Hindlimb muscle (tissue), 1 donor: Measurements from ENCODE around the gene FAM53B. TPM values are rescaled to one million over a fixed set of nuclear protein-coding genes. Genes with fewer than 3 reads are reported as not detected.

Experiments
- DNase-seq: peaks from one replicate; pipeline ENCODE4 v3.0.0-alpha.2; 2013
- polyA plus RNA-seq: library from polyadenylated mRNA; unstranded; fragments of 120-200 nt; gene quantifications from one replicate; pipeline ENCODE4 v1.2.1, GENCODE V29; 2013; ENCODE audit not compliant: insufficient read length

The FAM53B gene
- polyA plus RNA-seq, 1 donor = 27.8 TPM

- DNase-seq = no peak
Measured at GRCh38 chr10:124727361-124727960, 16.7 kb downstream of the FAM53B start.

GRCh38 chr10:124725791-124726190 is 18.4 kb downstream of the FAM53B start:
- DNase-seq = no peak

- no peak for DNase-seq
Measured at GRCh38 chr10:124725171-124725631, 19.0 kb downstream of the FAM53B start.

- DNase-seq = no peak
Measured at GRCh38 chr10:124724279-124725027, 19.7 kb downstream of the FAM53B start.

- no peak for DNase-seq
Measured at GRCh38 chr10:124723826-124724225, 20.4 kb downstream of the FAM53B start.

- DNase-seq = no peak
Measured at GRCh38 chr10:124722798-124723783, 21.1 kb downstream of the FAM53B start.

GRCh38 chr10:124721330-124722045 is 22.7 kb downstream of the FAM53B start:
- DNase-seq = no peak

- DNase-seq = peak; percentile 85
Measured at GRCh38 chr10:124719213-124719851, 24.8 kb downstream of the FAM53B start.

- DNase-seq = no peak
Measured at GRCh38 chr10:124717911-124718741, 26.1 kb downstream of the FAM53B start.

GRCh38 chr10:124717041-124717757 is 27.0 kb downstream of the FAM53B start:
- no peak for DNase-seq

- no peak for DNase-seq
Measured at GRCh38 chr10:124716369-124716768, 27.8 kb downstream of the FAM53B start.

GRCh38 chr10:124715439-124715838 is 28.7 kb downstream of the FAM53B start:
- no peak for DNase-seq

- no peak for DNase-seq
Measured at GRCh38 chr10:124713679-124714255, 30.4 kb downstream of the FAM53B start.

- no peak for DNase-seq
Measured at GRCh38 chr10:124712704-124713407, 31.3 kb downstream of the FAM53B start.

- no peak for DNase-seq
Measured at GRCh38 chr10:124711145-124711544, 33.0 kb downstream of the FAM53B start.

- DNase-seq = no peak
Measured at GRCh38 chr10:124710266-124710881, 33.8 kb downstream of the FAM53B start.

GRCh38 chr10:124709861-124710260 is 34.3 kb downstream of the FAM53B start:
- no peak for DNase-seq

- no peak for DNase-seq
Measured at GRCh38 chr10:124708922-124709520, 35.2 kb downstream of the FAM53B start.
